Measurements from ENCODE around the gene POFUT2. TPM values are rescaled to one million over a fixed set of nuclear protein-coding genes. Genes with fewer than 3 reads are reported as not detected.

Gene POFUT2
- total and polyA plus RNA-seq, 3 donors from 2014 or later = 49.9 to 63.3 (median 55.9) TPM

GRCh38 chr21:45266518-45267389, 20.9 kb downstream of the POFUT2 start:
- no peak overlapping the region for H3K27ac ChIP-seq
- no peak overlapping the region for H3K4me3 ChIP-seq
- peak; percentile 12 for DNase-seq
- no peaks in the 10 kb centered on the region for H3K27me3 ChIP-seq
- H3K9me3 ChIP-seq = no peaks in the 10 kb centered on the region
- WGBS, 2 donors = 87 to 93% methylated on average over 11 to 41 of the region's 41 CpGs
- TF ChIP-seq POLR2A (IDR thresholded peaks at IDR 0.05) = no peak
- TF ChIP-seq, protein P1, sequence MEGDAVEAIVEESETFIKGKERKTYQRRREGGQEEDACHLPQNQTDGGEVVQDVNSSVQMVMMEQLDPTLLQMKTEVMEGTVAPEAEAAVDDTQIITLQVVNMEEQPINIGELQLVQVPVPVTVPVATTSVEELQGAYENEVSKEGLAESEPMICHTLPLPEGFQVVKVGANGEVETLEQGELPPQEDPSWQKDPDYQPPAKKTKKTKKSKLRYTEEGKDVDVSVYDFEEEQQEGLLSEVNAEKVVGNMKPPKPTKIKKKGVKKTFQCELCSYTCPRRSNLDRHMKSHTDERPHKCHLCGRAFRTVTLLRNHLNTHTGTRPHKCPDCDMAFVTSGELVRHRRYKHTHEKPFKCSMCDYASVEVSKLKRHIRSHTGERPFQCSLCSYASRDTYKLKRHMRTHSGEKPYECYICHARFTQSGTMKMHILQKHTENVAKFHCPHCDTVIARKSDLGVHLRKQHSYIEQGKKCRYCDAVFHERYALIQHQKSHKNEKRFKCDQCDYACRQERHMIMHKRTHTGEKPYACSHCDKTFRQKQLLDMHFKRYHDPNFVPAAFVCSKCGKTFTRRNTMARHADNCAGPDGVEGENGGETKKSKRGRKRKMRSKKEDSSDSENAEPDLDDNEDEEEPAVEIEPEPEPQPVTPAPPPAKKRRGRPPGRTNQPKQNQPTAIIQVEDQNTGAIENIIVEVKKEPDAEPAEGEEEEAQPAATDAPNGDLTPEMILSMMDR (IDR thresholded peaks at IDR 0.05) = no peak
- H3K4me1 ChIP-seq = no peaks in the 10 kb centered on the region
- H3K36me3 ChIP-seq (ENCODE audit: low read depth, missing control alignments) = no peaks in the 10 kb centered on the region
- intact Hi-C loops (cut with DNase I; ENCODE audit: low total_unique reads) = loop anchor here (10.0 kb wide), 1 partner anchor 122 kb away; no protein-coding TSS in a partner anchor

- 97% methylated on average over 29 to 36 of the region's 36 CpGs for whole genome bisulfite sequencing, 2 donors
- H3K27me3 ChIP-seq = no peaks in the 10 kb centered on the region
- no peak overlapping the region for H3K4me3 ChIP-seq
- no peaks in the 10 kb centered on the region for H3K9me3 ChIP-seq
- intact Hi-C loops (cut with DNase I; ENCODE audit: low total_unique reads) = loop anchor here (10.0 kb wide), 1 partner anchor 121 kb away; no protein-coding TSS in a partner anchor
- no peaks in the 10 kb centered on the region for H3K36me3 ChIP-seq (ENCODE audit: low read depth, missing control alignments)
- DNase-seq = peak; percentile 12
- H3K27ac ChIP-seq = no peak overlapping the region
- TF ChIP-seq POLR2A (IDR thresholded peaks at IDR 0.05) = no peak
- no peaks in the 10 kb centered on the region for H3K4me1 ChIP-seq
Measured at GRCh38 chr21:45265721-45266517, 21.8 kb downstream of the POFUT2 start.

- no peaks in the 10 kb centered on the region for H3K9me3 ChIP-seq
- DNase-seq = peak; percentile 8
- no peaks in the 10 kb centered on the region for H3K36me3 ChIP-seq (ENCODE audit: low read depth, missing control alignments)
- no peak overlapping the region for H3K4me3 ChIP-seq
- no peak overlapping the region for H3K27ac ChIP-seq
- TF ChIP-seq, protein P1 (IDR thresholded peaks at IDR 0.05) = no peak
- no peak for TF ChIP-seq POLR2A (IDR thresholded peaks at IDR 0.05)
- H3K4me1 ChIP-seq = no peaks in the 10 kb centered on the region
- intact Hi-C loops (cut with DNase I; ENCODE audit: low total_unique reads) = loop anchor here (10.0 kb wide), 1 partner anchor 120 kb away; no protein-coding TSS in a partner anchor
- H3K27me3 ChIP-seq = no peaks in the 10 kb centered on the region
- WGBS, 2 donors = 94 to 95% methylated on average over 17 to 34 of the region's 34 CpGs
Measured at GRCh38 chr21:45264912-45265515, 22.7 kb downstream of the POFUT2 start.

DNA sequence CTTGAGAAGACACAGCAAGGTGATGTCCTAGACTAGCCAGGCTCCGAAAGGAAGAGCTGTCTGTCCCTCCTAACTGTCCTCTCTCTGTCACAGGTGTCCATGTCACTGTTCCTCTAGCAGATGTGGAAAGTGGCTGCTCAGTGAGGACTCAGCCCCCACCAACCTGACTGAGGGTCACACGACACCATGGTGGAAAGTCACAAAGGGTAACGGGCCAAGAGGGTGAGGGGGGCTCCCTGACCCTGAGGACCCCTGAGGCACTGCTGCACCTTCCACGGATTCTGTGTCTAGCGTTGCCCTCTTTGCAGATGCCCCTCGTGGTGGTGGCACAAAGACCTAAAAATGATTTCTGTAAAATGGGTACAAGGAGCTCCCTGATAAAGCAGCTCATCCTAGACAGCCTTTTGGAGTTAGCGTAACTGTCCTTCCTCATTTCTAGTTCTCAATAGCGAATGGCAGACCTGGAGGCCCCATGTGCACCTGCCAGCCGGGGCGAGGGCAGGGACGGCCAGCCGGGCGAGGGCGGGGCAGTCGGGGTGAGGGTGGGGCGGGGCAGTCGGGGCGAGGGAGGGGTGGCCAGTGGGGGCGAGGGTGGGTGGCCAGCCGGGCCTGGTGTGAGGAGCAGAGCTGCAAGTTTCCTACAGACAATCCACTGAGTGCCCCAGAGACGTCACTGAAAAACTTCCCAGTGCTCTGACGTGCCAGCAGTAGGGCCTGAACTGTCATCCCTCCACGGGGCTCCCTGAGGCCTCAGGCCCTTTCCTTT, 23.4 kb downstream of the POFUT2 start:
- TF ChIP-seq, protein P1 (IDR thresholded peaks at IDR 0.05) = no peak
- no peak for TF ChIP-seq POLR2A (IDR thresholded peaks at IDR 0.05)
- WGBS, 2 donors = 90 to 93% methylated on average over 15 to 23 of the region's 23 CpGs
- H3K36me3 ChIP-seq (ENCODE audit: low read depth, missing control alignments) = no peaks in the 10 kb centered on the region

More for the DNA sequence above, 23.4 kb downstream of the POFUT2 start:
- no peak overlapping the region for H3K4me3 ChIP-seq
- DNase-seq = peak; percentile 8
- intact Hi-C loops (cut with DNase I; ENCODE audit: low total_unique reads) = loop anchor here (10.0 kb wide), 1 partner anchor 120 kb away; no protein-coding TSS in a partner anchor
- no peaks in the 10 kb centered on the region for H3K27me3 ChIP-seq
- no peaks in the 10 kb centered on the region for H3K4me1 ChIP-seq
- no peak overlapping the region for H3K27ac ChIP-seq
- no peaks in the 10 kb centered on the region for H3K9me3 ChIP-seq
